HEK293T (cell line): ENCODE results near the gene CCDC137.

Experiments used
- CTCF ChIA-PET: fragments of 350-600 bp; formaldehyde crosslinking; extraction: SDS; loops from one replicate; lab custom pipeline; 2021; ENCODE audit warnings: antibody characterized with exemption, inconsistent platforms; lab: Yijun Ruan, JAX
- POLR2A ChIA-PET: fragments of 350-600 bp; formaldehyde crosslinking; extraction: SDS; loops from one replicate; lab custom pipeline; 2020; ENCODE audit warnings: antibody characterized with exemption, inconsistent platforms; lab: Yijun Ruan, JAX
- DNase-seq: peaks from one replicate; pipeline ENCODE4 v3.0.0; 2012; ENCODE audit warnings: mixed read lengths; ENCODE audit errors: extremely low spot score
- ARNT ChIP-seq: fragments of 450-650 bp; IDR thresholded peaks from 2 replicates; pipeline ENCODE4 v1.6.1; 2017; ENCODE audit warnings: mild to moderate bottlenecking
- BHLHE40 ChIP-seq: fragments of 450-650 bp; IDR thresholded peaks from 2 replicates; pipeline ENCODE4 v1.6.1; 2016; ENCODE audit warnings: mild to moderate bottlenecking, moderate library complexity, borderline replicate concordance
- CTBP1 ChIP-seq: fragments of 450-650 bp; IDR thresholded peaks from 2 replicates; pipeline ENCODE4 v1.6.1; 2016; ENCODE audit warnings: borderline replicate concordance
- ELF4 ChIP-seq: fragments of 450-650 bp; IDR thresholded peaks from 2 replicates; pipeline ENCODE4 v1.6.1; 2017; ENCODE audit warnings: antibody characterized with exemption
- FOXA1 ChIP-seq: fragments of 450-650 bp; IDR thresholded peaks from 2 replicates; pipeline ENCODE4 v1.6.1; 2016; ENCODE audit warnings: mild to moderate bottlenecking
- FOXK2 ChIP-seq: fragments of 450-650 bp; IDR thresholded peaks from 2 replicates; pipeline ENCODE4 v1.6.1; 2016; ENCODE audit warnings: mild to moderate bottlenecking
- FOXM1 ChIP-seq: fragments of 450-650 bp; IDR thresholded peaks from 2 replicates; pipeline ENCODE4 v1.6.1; 2017; ENCODE audit warnings: mild to moderate bottlenecking, borderline replicate concordance
- HDGF ChIP-seq: fragments of 450-650 bp; IDR thresholded peaks from 2 replicates; pipeline ENCODE4 v1.6.1; 2017; ENCODE audit warnings: antibody characterized with exemption, borderline replicate concordance
- L3MBTL2 ChIP-seq: fragments of 450-650 bp; conservative IDR thresholded peaks from 2 replicates; pipeline ENCODE4 v1.6.1; 2016; ENCODE audit warnings: mild to moderate bottlenecking
- LEF1 ChIP-seq: fragments of 450-650 bp; IDR thresholded peaks from 2 replicates; pipeline ENCODE4 v1.6.1; 2017; ENCODE audit warnings: mild to moderate bottlenecking, borderline replicate concordance
- NFRKB ChIP-seq: fragments of 450-650 bp; IDR thresholded peaks from 2 replicates; pipeline ENCODE4 v1.6.1; 2016; ENCODE audit warnings: mild to moderate bottlenecking, moderate library complexity
- PKNOX1 ChIP-seq: fragments of 450-650 bp; IDR thresholded peaks from 2 replicates; pipeline ENCODE4 v1.6.1; 2016
- SP1 ChIP-seq: fragments of 450-650 bp; IDR thresholded peaks from 2 replicates; pipeline ENCODE4 v1.6.1; 2017
- SUZ12 ChIP-seq: fragments of 450-650 bp; IDR thresholded peaks from 2 replicates; pipeline ENCODE4 v1.6.1; 2016; ENCODE audit warnings: mild to moderate bottlenecking
- TARDBP ChIP-seq: fragments of 450-650 bp; IDR thresholded peaks from 2 replicates; pipeline ENCODE4 v1.6.1; 2016
- ZNF384 ChIP-seq: fragments of 450-650 bp; IDR thresholded peaks from 2 replicates; pipeline ENCODE4 v1.6.1; 2016

Gene CCDC137

DNA sequence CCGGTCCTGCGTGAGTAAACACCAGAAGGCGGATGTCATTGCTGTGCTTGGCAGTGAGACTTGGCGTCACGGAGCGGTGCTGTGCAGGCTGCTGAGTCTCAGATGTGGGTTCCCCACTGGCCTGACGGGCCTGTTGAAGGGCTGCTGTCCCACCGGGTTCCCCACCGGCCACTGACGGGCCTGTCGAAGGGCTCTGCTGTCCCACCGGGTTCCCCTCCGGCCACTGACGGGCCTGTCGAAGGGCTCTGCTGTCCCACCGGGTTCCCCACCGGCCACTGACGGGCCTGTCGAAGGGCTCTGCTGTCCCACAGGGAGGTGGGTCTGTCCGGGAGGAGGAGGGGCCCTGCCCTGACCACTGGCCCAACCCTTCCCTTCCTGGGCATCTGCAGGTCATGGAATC is 20.1 kb downstream of the CCDC137 start:
- TF ChIP-seq FOXM1 (no peak), SP1 (no peak), TARDBP (no peak)
- ChIA-PET POLR2A (interaction anchor here (6.2 kb wide), 1 partner anchor 16 kb away, joined by 120 read pairs; the partner anchor contains the start of gene MRPL12), CTCF (no interaction called here)
- DNase-seq = no peak

DNA sequence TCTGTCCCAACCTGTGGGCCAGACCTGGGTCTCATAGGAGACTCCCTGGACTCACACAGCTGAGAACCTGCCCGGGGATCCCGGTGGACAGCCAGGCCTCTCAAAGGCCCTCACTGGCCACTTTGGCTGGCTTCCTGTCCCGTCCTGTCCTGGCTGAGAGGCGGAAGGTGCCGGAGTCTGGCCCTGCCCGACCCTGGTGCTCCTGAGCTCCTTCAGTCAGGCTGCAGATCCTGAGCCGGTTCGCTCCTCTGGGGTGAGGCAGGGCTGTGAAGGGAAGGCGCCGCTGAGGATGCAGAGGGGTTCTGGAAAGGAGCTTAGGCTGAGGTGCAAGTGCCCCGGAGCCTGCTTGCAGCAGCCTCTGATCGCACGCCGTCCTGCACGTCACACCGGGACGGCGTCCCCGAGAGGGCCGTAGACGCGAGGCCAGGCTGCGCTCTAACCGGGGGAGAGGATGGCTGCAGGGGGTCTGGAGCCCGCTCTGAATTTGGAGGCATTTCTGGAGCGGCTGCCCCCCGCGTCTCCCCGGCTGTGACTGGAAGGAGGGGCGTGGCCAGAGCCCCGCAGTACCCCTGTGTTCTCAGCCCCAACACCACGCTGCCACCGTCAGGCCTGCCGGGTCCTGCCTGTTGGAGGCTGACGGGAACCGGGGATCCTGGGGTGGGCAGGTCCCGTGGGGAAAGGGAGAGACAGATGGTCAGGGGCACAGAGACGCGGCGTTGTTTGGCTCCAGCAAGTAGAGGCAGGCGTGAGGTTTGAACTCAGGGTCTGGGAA is 21.4 kb downstream of the CCDC137 start:
- ChIA-PET CTCF (no interaction called here), POLR2A (interaction anchor here (6.2 kb wide), 1 partner anchor 15 kb away, joined by 120 read pairs; the partner anchor contains the start of gene MRPL12)
- TF ChIP-seq FOXA1 (no peak), HDGF (no peak), PKNOX1 (no peak), FOXM1 (no peak), L3MBTL2 (no peak), LEF1 (no peak), FOXK2 (no peak), NFRKB (no peak), CTBP1 (no peak), ELF4 (no peak)
- DNase-seq = no peak

DNA sequence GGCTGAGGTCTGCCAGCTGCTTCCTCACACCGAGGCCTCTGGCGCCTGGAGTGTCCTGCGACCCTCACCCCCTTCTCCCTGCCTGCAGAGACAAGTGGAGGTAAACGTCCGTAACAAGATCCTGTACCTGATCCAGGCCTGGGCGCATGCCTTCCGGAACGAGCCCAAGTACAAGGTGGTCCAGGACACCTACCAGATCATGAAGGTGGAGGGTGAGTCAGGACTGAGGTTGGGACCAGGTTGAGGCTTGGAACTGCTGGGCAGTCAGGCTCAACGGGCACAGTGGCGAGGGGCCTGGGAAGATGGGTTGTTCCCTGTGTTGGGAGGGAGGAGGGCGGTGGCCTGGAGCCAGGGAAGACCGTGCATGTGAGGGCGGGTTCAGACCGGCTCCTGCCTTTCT is 22.1 kb downstream of the CCDC137 start:
- TF ChIP-seq FOXA1 (no peak), BHLHE40 (no peak), L3MBTL2 (no peak), FOXK2 (no peak), LEF1 (no peak), ARNT (no peak)
- no peak for DNase-seq
- CTCF ChIA-PET = no interaction called here
- POLR2A ChIA-PET = no interaction called here

GRCh38 chr17:81690066-81690465 is 23.5 kb downstream of the CCDC137 start:
- POLR2A ChIA-PET = interaction anchor here (3.2 kb wide), 1 partner anchor 12 kb away, joined by 22 read pairs; the partner anchor contains the start of gene MRPL12
- DNase-seq = no peak
- TF ChIP-seq FOXM1 = no peak
- TF ChIP-seq ARNT = no peak
- no peak for TF ChIP-seq ELF4
- TF ChIP-seq HDGF = no peak
- no peak for TF ChIP-seq SUZ12
- TF ChIP-seq TARDBP = no peak
- no peak for TF ChIP-seq FOXA1
- TF ChIP-seq ZNF384 = no peak
- CTCF ChIA-PET = no interaction called here

GRCh38 chr17:81690549-81690948 is 24.0 kb downstream of the CCDC137 start:
- DNase-seq = no peak
- ChIA-PET CTCF (no interaction called here), POLR2A (interaction anchor here (3.2 kb wide), 1 partner anchor 12 kb away, joined by 22 read pairs; the partner anchor contains the start of gene MRPL12)
- TF ChIP-seq ELF4 (no peak), ZNF384 (no peak), L3MBTL2 (no peak), ARNT (no peak), FOXA1 (no peak), FOXK2 (no peak), SUZ12 (no peak), BHLHE40 (no peak), SP1 (no peak), FOXM1 (no peak), TARDBP (no peak), NFRKB (no peak), PKNOX1 (no peak), CTBP1 (no peak), HDGF (no peak), LEF1 (no peak)

- no peak for TF ChIP-seq PKNOX1
- no peak for TF ChIP-seq SP1
- TF ChIP-seq L3MBTL2 = no peak
- no peak for TF ChIP-seq HDGF
- no peak for TF ChIP-seq TARDBP
- no peak for TF ChIP-seq FOXM1
- TF ChIP-seq CTBP1 = no peak
- TF ChIP-seq ZNF384 = no peak
- TF ChIP-seq NFRKB = no peak
- no peak for TF ChIP-seq ELF4
- no peak for TF ChIP-seq LEF1
- TF ChIP-seq BHLHE40 = no peak
- TF ChIP-seq SUZ12 = no peak
- no peak for TF ChIP-seq FOXK2
- CTCF ChIA-PET = no interaction called here
- POLR2A ChIA-PET = interaction anchor here (3.2 kb wide), 1 partner anchor 11 kb away, joined by 22 read pairs; the partner anchor contains the start of gene MRPL12
- DNase-seq = no peak
Observed at GRCh38 chr17:81691196-81691595, 24.7 kb downstream of the CCDC137 start.
